GM12873 (cell line): Measurements from ENCODE around the gene MINAR1.

ENCODE experiments used
- CTCF ChIP-seq: IDR thresholded peaks from 2 replicates; pipeline ENCODE4 v1.5.1; 2012; ENCODE audit warnings: low read depth, mild to moderate bottlenecking, moderate library complexity, low read length, control low read depth; ENCODE audit not compliant: insufficient read depth; ENCODE audit errors: missing control alignments

Gene MINAR1

DNA sequence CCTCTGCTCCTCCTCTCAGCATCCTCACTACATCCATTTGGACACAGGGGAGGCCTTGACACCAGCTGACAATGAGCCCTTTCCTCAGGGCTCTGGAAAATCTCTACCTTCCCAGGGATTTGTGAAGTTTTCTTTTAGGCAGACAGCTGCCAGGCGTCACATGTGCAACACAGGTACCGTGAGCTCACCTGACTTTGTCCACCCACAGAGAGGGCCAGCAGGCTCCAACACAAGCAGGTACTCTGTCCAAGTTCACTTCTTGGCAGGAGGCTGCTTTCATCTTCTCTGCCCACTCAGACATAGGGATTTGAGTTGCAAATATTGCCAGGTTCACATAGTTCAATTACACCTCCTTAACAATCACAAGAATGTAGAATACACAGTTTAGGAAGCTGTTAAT, 15.3 kb upstream of the MINAR1 start:
- TF ChIP-seq CTCF = no peak

- TF ChIP-seq CTCF = no peak
Observed at GRCh38 chr15:79418693-79419279, 13.3 kb upstream of the MINAR1 start.

- no peak for TF ChIP-seq CTCF
Observed at GRCh38 chr15:79425591-79426295, 6.4 kb upstream of the MINAR1 start.

DNA sequence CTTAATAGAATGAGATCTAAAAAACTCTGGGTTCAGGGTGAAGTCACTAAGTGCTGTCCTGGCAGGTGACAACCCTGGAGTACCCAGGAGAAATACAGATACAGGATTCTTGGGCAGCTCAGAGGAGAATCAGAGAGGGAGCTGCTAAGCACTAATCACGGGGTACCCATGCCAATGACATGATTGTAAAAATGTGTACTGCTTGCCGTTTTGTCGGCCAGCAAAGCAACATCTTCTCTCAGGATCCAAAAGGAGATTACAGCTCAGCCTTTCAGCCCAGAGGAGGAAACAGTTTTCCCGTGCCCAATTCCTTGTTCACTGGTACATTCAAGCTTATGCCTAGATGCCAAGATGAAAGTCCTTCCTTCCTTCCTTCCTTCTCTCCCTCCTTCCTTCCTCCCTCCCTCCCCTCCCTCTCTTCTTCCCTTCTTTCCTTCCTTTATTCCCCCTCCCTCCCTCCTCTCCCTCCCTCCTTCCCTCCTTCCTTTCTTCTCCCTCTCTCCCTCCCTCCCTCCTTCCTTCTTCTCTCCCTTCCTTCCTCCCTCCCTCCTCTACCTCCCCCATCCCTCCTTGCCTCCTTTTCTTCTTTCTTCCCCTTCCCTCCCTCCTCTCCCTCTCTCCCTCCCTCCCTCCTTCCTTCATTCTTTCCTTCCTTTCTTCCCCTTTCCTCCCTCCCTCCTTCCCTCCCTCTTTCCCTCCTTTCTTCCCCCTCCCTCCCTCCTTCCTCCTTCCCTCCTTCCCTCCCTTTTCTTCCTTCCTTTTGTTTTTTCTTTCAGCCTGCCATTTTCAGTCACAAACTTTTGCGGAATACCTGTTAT, 4.1 kb upstream of the MINAR1 start:
- TF ChIP-seq CTCF = no peak

GRCh38 chr15:79430901-79431635, 1.1 kb upstream of the MINAR1 start:
- no peak for TF ChIP-seq CTCF

- no peak for TF ChIP-seq CTCF
Observed at GRCh38 chr15:79432345-79433275, 474 bp downstream of the MINAR1 start.
